Smooth muscle cell of bladder (primary cell): ENCODE data around the gene DUS1L. TPM values are rescaled to one million over a fixed set of nuclear protein-coding genes. Genes with fewer than 3 reads are reported as not detected.

ENCODE experiments used
- total RNA-seq: library from RNA; depleted of rRNA; stranded (reverse); fragments of >200 nt; gene quantifications from 2 replicates; pipeline ENCODE4 v1.2.3, GENCODE V29; 2014

The DUS1L gene
- total RNA-seq: 48.6 and 57.0 TPM in 2 replicates

DNA sequence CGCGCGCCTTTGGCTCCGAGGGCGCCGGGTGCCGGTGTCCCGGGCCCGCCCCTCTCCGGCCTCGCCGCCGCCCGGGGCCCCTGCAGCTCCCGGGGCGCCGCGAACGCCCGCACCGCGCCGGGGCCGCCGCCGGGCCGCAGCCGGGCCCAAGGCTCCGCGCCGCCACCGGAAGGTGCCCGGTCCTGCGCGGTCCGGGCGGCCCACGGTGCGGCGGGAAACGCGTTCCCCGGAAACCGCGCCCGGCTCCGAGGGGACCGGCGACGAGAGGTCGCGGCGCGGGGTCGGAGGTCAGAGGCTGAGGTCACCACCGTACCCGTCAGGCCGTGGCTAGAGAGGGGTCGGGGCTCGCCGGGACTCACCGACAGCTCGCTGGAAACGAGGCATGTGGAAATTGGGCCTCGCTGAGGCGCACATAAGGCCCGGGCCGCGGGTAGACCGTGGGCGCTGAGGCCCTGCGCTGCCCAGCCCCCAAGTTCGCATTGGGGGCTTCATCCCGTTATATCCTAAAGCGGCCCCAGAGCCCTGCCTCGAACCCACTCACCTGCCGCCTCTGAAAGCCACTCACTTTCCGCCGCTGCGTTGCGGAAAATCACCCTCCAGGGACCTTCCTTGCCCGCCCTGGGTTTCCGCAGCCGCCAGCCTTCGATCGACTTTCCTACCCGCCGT lies at the start of gene DUS1L:
Gene DUS1L (minus strand): TSS at position 167 of the 666 bp plus-strand sequence. CDS start 745 bp downstream, outside the sequence.

GRCh38 chr17:82098169-82098938 lies 32.8 kb upstream of the DUS1L start, which contains the start of gene FASN:
TSS of gene FASN (minus strand) at chr17:82098236. CDS start at chr17:82096445, 1,791 bp downstream.

DNA sequence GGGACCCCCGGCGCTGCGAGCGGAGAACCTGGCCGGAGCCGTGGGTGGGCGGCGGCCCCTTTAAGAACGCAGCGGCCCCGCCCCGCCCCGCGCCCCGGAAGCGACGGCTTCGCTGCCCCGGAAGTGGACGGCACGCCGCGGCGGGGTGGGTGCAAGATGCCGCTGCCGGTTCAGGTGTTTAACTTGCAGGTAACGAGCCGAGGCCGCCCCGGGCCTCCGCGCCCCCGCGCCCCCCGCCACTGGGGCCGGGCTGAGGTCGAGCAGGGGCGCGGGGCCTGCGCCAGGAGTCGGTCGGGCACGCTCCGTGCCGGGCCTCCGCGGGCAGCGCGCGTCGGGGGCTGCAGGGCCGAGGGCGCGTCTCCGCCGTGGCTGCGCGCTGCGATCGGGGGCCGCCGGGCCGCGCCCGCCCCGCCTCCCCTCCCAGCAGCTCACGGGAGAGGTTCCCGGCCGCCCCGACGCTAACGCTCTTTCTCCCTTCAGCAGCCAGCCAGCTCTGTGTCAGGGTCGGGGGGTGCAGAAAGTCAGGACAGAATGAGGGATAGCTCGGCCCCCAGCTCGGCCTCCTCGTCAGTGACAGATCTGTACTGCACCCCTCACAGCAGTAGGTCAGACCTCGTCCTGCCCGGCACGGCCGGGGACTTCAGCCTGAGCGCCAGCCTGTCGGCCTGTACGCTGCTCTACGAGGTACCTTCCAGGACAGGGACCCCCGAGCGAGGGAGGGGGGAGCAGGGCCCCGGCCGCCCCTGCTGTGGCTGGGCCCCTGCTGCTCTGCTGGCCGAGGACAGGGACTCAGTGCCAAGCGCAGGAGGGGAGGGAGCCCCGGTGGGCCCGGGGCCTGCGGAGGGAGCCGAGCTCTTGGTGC lies 13.6 kb downstream of the DUS1L start, which contains the start of the genes GPS1 and RFNG:
Gene GPS1 (plus strand): TSS at position 123 of the 862 bp plus-strand sequence. CDS start 34 bp downstream, at position 157.
Gene RFNG (minus strand): TSS at position 36 of the 862 bp plus-strand sequence. CDS start 45 bp downstream, outside the sequence.

GRCh38 chr17:82037092-82037888 lies 28.3 kb downstream of the DUS1L start, which contains the start of gene DCXR:
TSS of gene DCXR (minus strand) at chr17:82037697. CDS start at chr17:82037682, 15 bp downstream.

GRCh38 chr17:82031303-82031884 lies 34.2 kb downstream of the DUS1L start, which contains the start of gene RAC3:
TSS of gene RAC3 (plus strand) at chr17:82031678. CDS start at chr17:82031762, 84 bp downstream.

DNA sequence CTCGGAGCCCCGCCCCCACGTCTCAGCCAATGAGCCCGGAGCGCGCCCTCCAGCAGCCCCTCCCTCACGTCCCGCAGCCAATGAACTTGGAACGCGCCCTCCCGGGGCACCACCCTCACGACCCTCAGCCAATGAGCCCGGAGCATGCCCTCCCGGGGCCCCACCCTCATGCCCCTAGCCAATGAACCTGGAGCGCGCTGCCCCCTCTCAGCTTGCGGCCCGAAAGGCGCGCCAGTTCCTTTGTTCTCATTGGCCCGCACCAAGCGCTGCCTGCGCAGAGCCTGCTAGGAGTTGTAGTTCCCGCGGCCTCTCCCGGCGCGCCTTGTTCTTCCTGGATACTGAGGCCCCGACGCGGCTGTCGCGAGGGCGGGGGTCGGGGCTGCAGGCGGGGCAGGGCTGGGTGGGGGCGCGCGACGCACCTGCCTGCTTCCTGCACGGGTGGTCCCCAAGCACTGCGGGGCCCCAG lies 42.6 kb downstream of the DUS1L start, which contains the start of gene LRRC45:
Gene LRRC45 (plus strand): TSS at position 325 of the 466 bp plus-strand sequence. CDS start 339 bp downstream, outside the sequence.

GRCh38 chr17:82022310-82022980 lies 43.2 kb downstream of the DUS1L start, which contains the start of gene CENPX:
TSS of gene CENPX (minus strand) at chr17:82022878. CDS start at chr17:82022861, 17 bp downstream.

Other genes with a start within 250 kb of the DUS1L start
- gene MCRIP1, start 232.5 kb downstream of the DUS1L start, total RNA-seq: 78.6 and 95.7 TPM in 2 replicates
- gene PPP1R27, start 230.8 kb downstream of the DUS1L start, total RNA-seq: not detected in 2 replicates
- 1,172 and 1,485 TPM in 2 replicates for gene P4HB, start 205.3 kb downstream of the DUS1L start, total RNA-seq
- 48.4 and 63.1 TPM in 2 replicates for gene ARHGDIA, start 194.5 kb downstream of the DUS1L start, total RNA-seq
- 109 and 112 TPM in 2 replicates for gene ALYREF, start 174.2 kb downstream of the DUS1L start, total RNA-seq
- 198 and 226 TPM in 2 replicates for gene ANAPC11, start 174.1 kb downstream of the DUS1L start, total RNA-seq
- gene NPB, start 163.6 kb downstream of the DUS1L start, total RNA-seq: 0.28 and 0.46 TPM in 2 replicates
- gene PCYT2, start 154.4 kb downstream of the DUS1L start, total RNA-seq: 61.2 and 81.8 TPM in 2 replicates
- gene SIRT7, start 147.6 kb downstream of the DUS1L start, total RNA-seq: 16.9 and 21.2 TPM in 2 replicates
- gene MAFG, start 138.1 kb downstream of the DUS1L start, total RNA-seq: 13.7 and 17.0 TPM in 2 replicates
- gene PYCR1, start 128.5 kb downstream of the DUS1L start, total RNA-seq: 105 and 117 TPM in 2 replicates
- gene MYADML2, start 118.6 kb downstream of the DUS1L start, total RNA-seq: not detected in 2 replicates
- under 0.01 and 0.09 TPM in 2 replicates for gene NOTUM, start 104.6 kb downstream of the DUS1L start, total RNA-seq
- gene ASPSCR1, start 88.2 kb downstream of the DUS1L start, total RNA-seq: 25.0 and 26.6 TPM in 2 replicates
- gene CENPX, start 42.9 kb downstream of the DUS1L start, total RNA-seq: 14.4 and 20.1 TPM in 2 replicates
- gene LRRC45, start 42.5 kb downstream of the DUS1L start, total RNA-seq: 9.2 and 11.1 TPM in 2 replicates
- gene RAC3, start 34.1 kb downstream of the DUS1L start, total RNA-seq: 5.7 and 10.6 TPM in 2 replicates
- 44.4 and 57.6 TPM in 2 replicates for gene DCXR, start 28.1 kb downstream of the DUS1L start, total RNA-seq
- 27.9 and 44.6 TPM in 2 replicates for gene RFNG, start 14.0 kb downstream of the DUS1L start, total RNA-seq
- gene GPS1, start 13.9 kb downstream of the DUS1L start, total RNA-seq: 85.9 and 88.7 TPM in 2 replicates
- 67.0 and 94.7 TPM in 2 replicates for gene FASN, start 32.4 kb upstream of the DUS1L start, total RNA-seq
- 11.1 and 16.0 TPM in 2 replicates for gene CCDC57, start 147.0 kb upstream of the DUS1L start, total RNA-seq
- 165 and 326 TPM in 2 replicates for gene SLC16A3, start 163.2 kb upstream of the DUS1L start, total RNA-seq
- gene CSNK1D, start 207.9 kb upstream of the DUS1L start, total RNA-seq: 40.1 and 46.3 TPM in 2 replicates